GM12875 (cell line): Measurements from ENCODE around the gene PDE10A.
"Not testable (repeated sequence)": the region's sequence is repeated elsewhere in the genome, so short reads cannot be mapped to it uniquely, and the experiment has no call there.

Source experiments
- H3K4me3 ChIP-seq: one replicate; pipeline ENCODE4 v1.5.1; 2011; ENCODE audit warnings: low read depth, low read length, control low read depth
- TF ChIP-seq, protein P1 (sequence below): IDR thresholded peaks from 2 replicates; pipeline ENCODE4 v1.5.1; 2011; ENCODE audit warnings: low read depth, mild to moderate bottlenecking, control low read depth, inconsistent platforms, low read length, moderate library complexity, borderline replicate concordance; ENCODE audit not compliant: insufficient read depth

The PDE10A gene

GRCh38 chr6:165594584-165595333 lies 68.3 kb downstream of the PDE10A start:
- TF ChIP-seq, protein P1, sequence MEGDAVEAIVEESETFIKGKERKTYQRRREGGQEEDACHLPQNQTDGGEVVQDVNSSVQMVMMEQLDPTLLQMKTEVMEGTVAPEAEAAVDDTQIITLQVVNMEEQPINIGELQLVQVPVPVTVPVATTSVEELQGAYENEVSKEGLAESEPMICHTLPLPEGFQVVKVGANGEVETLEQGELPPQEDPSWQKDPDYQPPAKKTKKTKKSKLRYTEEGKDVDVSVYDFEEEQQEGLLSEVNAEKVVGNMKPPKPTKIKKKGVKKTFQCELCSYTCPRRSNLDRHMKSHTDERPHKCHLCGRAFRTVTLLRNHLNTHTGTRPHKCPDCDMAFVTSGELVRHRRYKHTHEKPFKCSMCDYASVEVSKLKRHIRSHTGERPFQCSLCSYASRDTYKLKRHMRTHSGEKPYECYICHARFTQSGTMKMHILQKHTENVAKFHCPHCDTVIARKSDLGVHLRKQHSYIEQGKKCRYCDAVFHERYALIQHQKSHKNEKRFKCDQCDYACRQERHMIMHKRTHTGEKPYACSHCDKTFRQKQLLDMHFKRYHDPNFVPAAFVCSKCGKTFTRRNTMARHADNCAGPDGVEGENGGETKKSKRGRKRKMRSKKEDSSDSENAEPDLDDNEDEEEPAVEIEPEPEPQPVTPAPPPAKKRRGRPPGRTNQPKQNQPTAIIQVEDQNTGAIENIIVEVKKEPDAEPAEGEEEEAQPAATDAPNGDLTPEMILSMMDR = no peak
- H3K4me3 ChIP-seq = no peak overlapping the region

- not testable (repeated sequence) for H3K4me3 ChIP-seq
These were observed 70.1 kb downstream of the PDE10A start for GRCh38 chr6:165592947-165593346.

DNA sequence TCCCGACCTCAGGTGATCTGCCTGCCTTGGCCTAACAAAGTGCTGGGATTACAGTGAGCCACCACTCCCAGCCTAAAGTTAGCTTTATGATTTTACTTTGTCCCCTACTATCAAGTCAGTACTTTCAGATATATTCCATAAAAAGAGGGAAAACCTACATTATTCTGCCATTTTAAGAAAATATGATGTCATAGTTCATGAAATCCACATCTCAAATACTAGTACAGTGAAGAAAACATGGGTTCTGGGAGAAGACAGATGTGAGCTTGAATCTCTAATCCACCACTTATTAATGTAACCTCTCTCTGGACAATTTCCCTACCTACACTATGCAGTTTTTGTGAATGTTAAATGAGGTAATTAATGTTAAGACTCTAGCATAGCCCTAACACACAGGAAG lies 74.5 kb downstream of the PDE10A start:
- no peak overlapping the region for H3K4me3 ChIP-seq
- TF ChIP-seq, protein P1 = no peak

DNA sequence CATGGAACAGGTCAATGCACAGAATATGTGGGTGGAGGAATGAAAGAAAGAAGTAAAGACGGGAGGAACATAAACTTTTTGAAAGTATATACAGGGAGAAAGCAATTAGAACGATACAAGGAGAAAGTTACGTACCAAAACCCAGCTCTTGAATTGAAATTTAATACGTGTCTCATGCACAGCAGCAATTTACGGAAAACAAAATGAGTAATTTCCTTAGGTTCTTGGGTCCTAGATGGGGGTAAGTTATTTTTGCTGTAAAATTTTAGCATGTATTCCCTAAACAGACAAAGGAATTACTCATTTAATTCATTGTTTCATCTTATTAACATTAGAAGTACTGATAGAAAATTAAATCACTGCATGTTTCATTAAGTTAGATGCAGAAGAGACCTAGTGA lies 75.8 kb downstream of the PDE10A start:
- no peak overlapping the region for H3K4me3 ChIP-seq
- TF ChIP-seq, protein P1 = no peak

GRCh38 chr6:165586706-165587105 lies 76.3 kb downstream of the PDE10A start:
- no peak overlapping the region for H3K4me3 ChIP-seq
- TF ChIP-seq, protein P1 = no peak

GRCh38 chr6:165585060-165585459 lies 78.0 kb downstream of the PDE10A start:
- TF ChIP-seq, protein P1 = no peak

GRCh38 chr6:165584541-165584940 lies 78.5 kb downstream of the PDE10A start:
- TF ChIP-seq, protein P1 = no peak
- no peak overlapping the region for H3K4me3 ChIP-seq

More at GRCh38 chr6:165585060-165585459, 78.0 kb downstream of the PDE10A start:
- H3K4me3 ChIP-seq = no peak overlapping the region
